CD4-positive, CD25-positive, alpha-beta regulatory T cell (primary cell): ENCODE measurements around the gene INO80E. TPM values are rescaled to one million over a fixed set of nuclear protein-coding genes. Genes with fewer than 3 reads are reported as not detected.
A peak's percentile ranks its signal among the peaks of the same experiment; 100 is the strongest.

ENCODE experiments used
- ATAC-seq, 2 donors: fragments of 150-1000 bp; cut with Tn5 transposase; one replicate each; pipeline ENCODE4 v1.10.0; 2021; ENCODE audit warnings: low read depth in 2 of 2, moderate number of reproducible peaks in 2 of 2, moderate library complexity in 1 of 2
- DNase-seq, 3 donors: peaks; one replicate each; pipeline versions ENCODE4 v3.0.0 to v3.0.0-alpha.2; 2012 to 2022; ENCODE audit warnings: mixed read lengths in 1 of 3
- H3K27ac ChIP-seq: one replicate; pipeline ENCODE4 v1.7.0; 2013; ENCODE audit warnings: mild to moderate bottlenecking, low read length; ENCODE audit not compliant: insufficient read depth, poor library complexity, severe bottlenecking
- H3K27me3 ChIP-seq: one replicate; pipeline ENCODE4 v1.7.0; 2013; ENCODE audit warnings: low read length; ENCODE audit not compliant: control insufficient read depth, insufficient read depth
- H3K36me3 ChIP-seq: one replicate; pipeline ENCODE4 v1.7.0; 2013; ENCODE audit warnings: mild to moderate bottlenecking, low read length, moderate library complexity; ENCODE audit not compliant: control insufficient read depth, insufficient read depth
- H3K4me1 ChIP-seq: 2 replicates; pipeline ENCODE4 v1.7.0; 2013; ENCODE audit warnings: mild to moderate bottlenecking, low read length; ENCODE audit not compliant: insufficient read depth, control insufficient read depth, poor library complexity, severe bottlenecking
- H3K4me3 ChIP-seq: one replicate; pipeline ENCODE4 v1.7.0; 2013; ENCODE audit warnings: low read depth, mild to moderate bottlenecking, low read length, moderate library complexity
- H3K9me3 ChIP-seq, 2 experiments: 1 replicate in 1 of 2; 2 replicates in 1 of 2; pipeline ENCODE4 v1.7.0; 2013; ENCODE audit warnings: low read length in 2 of 2, mild to moderate bottlenecking in 1 of 2, moderate library complexity in 1 of 2; ENCODE audit not compliant: control insufficient read depth in 2 of 2
- H3K27ac Mint-ChIP-seq, 3 donors: one replicate each; pipeline ENCODE4 v1.8.0; 2020 to 2022; ENCODE audit warnings: mild to moderate bottlenecking in 3 of 3, mixed read lengths in 3 of 3, moderate library complexity in 2 of 3
- H3K27me3 Mint-ChIP-seq: one replicate; pipeline ENCODE4 v1.8.0; 2022; ENCODE audit warnings: mild to moderate bottlenecking, mixed read lengths
- H3K36me3 Mint-ChIP-seq: one replicate; pipeline ENCODE4 v1.8.0; 2020; ENCODE audit warnings: mixed read lengths
- H3K4me1 Mint-ChIP-seq, 4 donors: one replicate each; pipeline ENCODE4 v1.8.0; 2020 to 2022; ENCODE audit warnings: mixed read lengths in 4 of 4, mild to moderate bottlenecking in 1 of 4
- H3K4me3 Mint-ChIP-seq, 4 donors: one replicate each; pipeline ENCODE4 v1.8.0; 2020 to 2022; ENCODE audit warnings: mild to moderate bottlenecking in 4 of 4, mixed read lengths in 4 of 4, moderate library complexity in 3 of 4
- H3K9me3 Mint-ChIP-seq, 7 donors: one replicate each; pipeline ENCODE4 v1.8.0; 2020 to 2022; ENCODE audit warnings: mixed read lengths in 7 of 7, mild to moderate bottlenecking in 3 of 7, moderate library complexity in 2 of 7
- polyA plus RNA-seq, 4 donors: library from polyadenylated mRNA; unstranded; fragments of 300-500 nt; fragmentation: Illumina TruSeq; gene quantifications; one replicate each; pipeline ENCODE4 v1.2.3, GENCODE V29; 2021
- total RNA-seq: library from RNA; stranded (reverse); gene quantifications from one replicate; pipeline ENCODE4 v1.2.3, GENCODE V29; 2022

INO80E gene
- total and polyA plus RNA-seq, 5 donors from 2014 or later = 5.0 to 105 (median 6.4) TPM

DNA sequence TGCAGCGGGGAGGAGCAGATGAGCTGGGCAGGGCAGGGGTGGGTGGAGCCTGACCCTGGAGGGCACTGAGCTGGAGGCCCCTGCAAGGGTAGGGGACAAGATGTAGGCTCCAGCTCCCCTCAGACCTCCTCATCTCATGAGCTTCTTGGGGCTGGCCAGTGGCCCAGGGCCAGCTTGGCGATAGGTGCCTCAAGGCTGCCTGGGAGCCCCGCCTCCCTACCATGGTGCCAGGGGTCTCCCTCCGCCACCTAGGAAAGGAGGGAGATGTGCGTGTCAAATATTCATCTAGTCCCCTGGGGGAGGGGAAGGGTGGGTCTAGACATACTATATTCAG is 4.5 kb upstream of the INO80E start:
- DNase-seq = no peak
- Histone ChIP-seq H3K27ac (no peak overlapping the region), H3K36me3 (peaks cover 33% of the 10 kb centered on the region), H3K4me3 (no peak overlapping the region), H3K27me3 (no peaks in the 10 kb centered on the region), H3K4me1 (peaks cover 14% of the 10 kb centered on the region), H3K9me3 (no peaks in the 10 kb centered on the region)
- H3K36me3 Mint-ChIP-seq = peaks cover 24% of the 10 kb centered on the region
- H3K27ac Mint-ChIP-seq = no peak overlapping the region
- ATAC-seq = no peak
- no peak overlapping the region for H3K4me3 Mint-ChIP-seq
- peaks cover 4% of the 10 kb centered on the region for H3K27me3 Mint-ChIP-seq
- H3K4me1 Mint-ChIP-seq = peaks cover 0 to 27% (median 8%) of the 10 kb centered on the region in 4 donors
- H3K9me3 Mint-ChIP-seq = no peaks in the 10 kb centered on the region

DNA sequence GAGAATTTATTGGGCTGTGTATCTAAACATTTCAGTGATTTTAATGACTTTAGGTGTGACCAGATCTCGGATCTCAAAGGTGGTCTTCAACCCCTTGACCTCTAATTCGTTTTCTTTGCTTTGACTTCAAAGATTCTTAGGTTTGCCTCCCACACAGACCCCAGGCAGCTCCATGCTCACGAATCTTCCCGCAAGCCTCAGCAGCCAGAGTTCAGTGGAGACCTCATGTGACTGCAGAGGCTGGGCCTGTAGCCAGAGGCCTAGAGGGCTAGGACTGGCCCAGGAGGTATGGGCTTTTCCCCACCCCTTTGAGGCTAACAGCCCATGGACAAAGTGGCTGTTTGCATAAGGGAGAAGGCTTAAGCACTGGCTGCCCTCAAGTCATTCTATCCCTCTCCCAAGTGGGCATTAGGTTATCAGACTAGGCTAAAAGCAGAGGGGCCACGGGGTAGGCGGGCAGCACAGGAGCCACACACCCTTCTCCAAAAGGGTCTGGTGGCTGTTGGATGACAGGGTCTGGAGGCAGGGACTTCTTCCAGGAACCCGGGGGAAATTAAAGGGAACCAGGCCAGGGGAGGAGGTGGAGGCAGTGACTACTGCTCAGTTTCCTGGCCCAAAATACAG is 3.6 kb upstream of the INO80E start:
- H3K36me3 ChIP-seq = peaks cover 30% of the 10 kb centered on the region
- Mint-ChIP-seq H3K4me3 (peak overlapping the region in 2 of 4 donors; percentile 39 to 49), H3K4me1 (peaks cover 4 to 33% (median 14%) of the 10 kb centered on the region in 4 donors), H3K27me3 (peaks cover 4% of the 10 kb centered on the region), H3K36me3 (peaks cover 24% of the 10 kb centered on the region), H3K27ac (no peak overlapping the region), H3K9me3 (no peaks in the 10 kb centered on the region)
- no peak for ATAC-seq
- peaks cover 20% of the 10 kb centered on the region for H3K4me1 ChIP-seq
- no peaks in the 10 kb centered on the region for H3K9me3 ChIP-seq
- H3K4me3 ChIP-seq = no peak overlapping the region
- no peak for DNase-seq
- H3K27me3 ChIP-seq = no peaks in the 10 kb centered on the region
- no peak overlapping the region for H3K27ac ChIP-seq

GRCh38 chr16:29993191-29993902 is 2.7 kb upstream of the INO80E start:
- Mint-ChIP-seq H3K4me1 (peaks cover 5 to 40% (median 17%) of the 10 kb centered on the region in 4 donors), H3K27me3 (peaks cover 4% of the 10 kb centered on the region), H3K27ac (no peak overlapping the region), H3K36me3 (peaks cover 22% of the 10 kb centered on the region), H3K9me3 (no peaks in the 10 kb centered on the region), H3K4me3 (peak overlapping the region in 3 of 4 donors; percentile 68 to 97 (median 71))
- DNase-seq (no peak), ATAC-seq (no peak)
- peaks cover 28% of the 10 kb centered on the region for H3K36me3 ChIP-seq
- no peak overlapping the region for H3K4me3 ChIP-seq
- no peaks in the 10 kb centered on the region for H3K27me3 ChIP-seq
- H3K27ac ChIP-seq = no peak overlapping the region
- H3K4me1 ChIP-seq = peaks cover 20% of the 10 kb centered on the region
- no peaks in the 10 kb centered on the region for H3K9me3 ChIP-seq

- no peak for ATAC-seq
Observed at GRCh38 chr16:29993903-29994599, 2.0 kb upstream of the INO80E start.

GRCh38 chr16:29994600-29995323 is 1.3 kb upstream of the INO80E start:
- H3K9me3 Mint-ChIP-seq = no peaks in the 10 kb centered on the region
- Histone ChIP-seq H3K27me3 (no peaks in the 10 kb centered on the region), H3K36me3 (peaks cover 18% of the 10 kb centered on the region), H3K9me3 (no peaks in the 10 kb centered on the region), H3K27ac (peak overlapping the region; percentile 99), H3K4me3 (peak overlapping the region; percentile 95), H3K4me1 (peaks cover 20% of the 10 kb centered on the region)
- peaks cover 4% of the 10 kb centered on the region for H3K27me3 Mint-ChIP-seq
- peaks cover 9 to 52% (median 18%) of the 10 kb centered on the region in 4 donors for H3K4me1 Mint-ChIP-seq
- H3K27ac Mint-ChIP-seq = peak overlapping the region in 2 of 3 donors; percentile 99
- H3K4me3 Mint-ChIP-seq = peak overlapping the region; percentile 96 to 99 (median 97)
- H3K36me3 Mint-ChIP-seq = peaks cover 21% of the 10 kb centered on the region
- DNase-seq (no peak), ATAC-seq (no peak)

More at GRCh38 chr16:29993903-29994599, 2.0 kb upstream of the INO80E start:
- peaks cover 4% of the 10 kb centered on the region for H3K27me3 Mint-ChIP-seq
- Histone ChIP-seq H3K9me3 (no peaks in the 10 kb centered on the region), H3K4me3 (no peak overlapping the region), H3K27me3 (no peaks in the 10 kb centered on the region), H3K36me3 (peaks cover 24% of the 10 kb centered on the region), H3K4me1 (peaks cover 20% of the 10 kb centered on the region), H3K27ac (peak overlapping the region; percentile 99)
- DNase-seq = no peak
- peaks cover 21% of the 10 kb centered on the region for H3K36me3 Mint-ChIP-seq
- peak overlapping the region; percentile 83 to 99 (median 89) for H3K27ac Mint-ChIP-seq
- peaks cover 5 to 45% (median 18%) of the 10 kb centered on the region in 4 donors for H3K4me1 Mint-ChIP-seq
- H3K4me3 Mint-ChIP-seq = peak overlapping the region; percentile 68 to 99 (median 84)
- no peaks in the 10 kb centered on the region for H3K9me3 Mint-ChIP-seq

DNA sequence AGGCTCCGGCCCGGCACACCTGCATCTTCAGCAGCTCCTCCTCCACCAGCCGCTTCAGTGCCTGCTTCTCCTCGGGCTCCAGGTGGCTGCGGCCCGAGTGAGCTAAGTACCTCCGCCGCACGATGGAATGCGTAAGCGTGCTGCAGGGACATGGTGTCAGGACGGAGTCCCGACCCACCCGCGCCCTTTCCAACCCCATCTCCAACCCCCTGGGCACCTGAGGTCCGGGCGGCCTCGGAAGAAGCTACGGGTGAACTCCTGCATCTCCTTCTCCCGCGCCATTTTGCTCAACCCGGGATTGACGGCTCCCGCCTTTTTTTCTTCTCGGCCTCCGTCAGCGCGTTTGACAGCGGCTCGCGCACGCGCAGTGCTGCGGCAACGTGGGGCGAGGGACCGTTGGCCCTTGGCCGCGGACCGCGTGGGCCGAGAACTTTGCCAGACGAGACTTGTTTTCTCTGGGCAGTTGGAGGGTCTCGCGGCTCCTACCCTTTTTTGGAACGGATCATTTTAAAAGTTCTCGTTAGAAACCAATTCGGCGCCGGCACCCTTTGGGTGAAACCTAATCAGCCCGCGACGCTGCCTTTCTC is 624 bp upstream of the INO80E start, which contains the start of gene HIRIP3:
HIRIP3 (minus strand) TSS at position 294 of the 587 bp plus-strand sequence; CDS start at position 282, 12 bp downstream.
- peaks cover 19% of the 10 kb centered on the region for H3K36me3 Mint-ChIP-seq
- peak; percentile 51 to 52 for ATAC-seq
- Histone ChIP-seq H3K9me3 (no peaks in the 10 kb centered on the region), H3K27me3 (no peaks in the 10 kb centered on the region), H3K4me1 (peaks cover 20% of the 10 kb centered on the region), H3K36me3 (peaks cover 16% of the 10 kb centered on the region), H3K4me3 (peak within 1 kb of the TSS; percentile 95), H3K27ac (peak within 1 kb of the TSS; percentile 99)
- peak within 1 kb of the TSS; percentile 96 to 99 (median 97) for H3K4me3 Mint-ChIP-seq
- peak; percentile 81 to 89 (median 89) for DNase-seq
- H3K9me3 Mint-ChIP-seq = no peaks in the 10 kb centered on the region
- H3K4me1 Mint-ChIP-seq = peaks cover 9 to 55% (median 18%) of the 10 kb centered on the region in 4 donors
- peak within 1 kb of the TSS; percentile 96 to 99 (median 99) for H3K27ac Mint-ChIP-seq
- peaks cover 4% of the 10 kb centered on the region for H3K27me3 Mint-ChIP-seq

DNA sequence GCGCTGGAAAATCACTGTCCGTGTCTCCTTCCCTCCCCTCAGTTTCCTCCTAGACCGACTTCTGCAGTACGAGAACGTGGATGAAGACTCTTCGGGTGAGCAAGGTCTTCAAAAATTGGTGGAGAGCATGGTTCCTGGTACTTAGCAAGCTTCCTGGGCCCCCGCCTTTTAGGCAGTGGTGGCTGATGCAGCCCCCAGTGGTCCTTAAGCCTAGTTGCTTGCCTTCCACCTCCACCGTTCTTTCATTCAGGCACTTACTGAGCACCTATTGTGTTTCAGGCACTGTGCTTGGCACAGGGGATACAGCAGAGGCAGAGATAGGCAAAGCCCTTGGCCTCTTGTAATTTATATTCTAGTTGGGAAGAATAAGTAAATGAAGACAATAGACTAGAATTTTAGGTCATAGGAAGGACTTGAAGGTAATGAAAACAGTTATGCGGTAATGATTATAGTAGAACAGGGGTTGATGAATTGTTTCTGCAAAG is 767 bp downstream of the INO80E start:
- H3K4me1 Mint-ChIP-seq = peaks cover 9 to 57% (median 18%) of the 10 kb centered on the region in 4 donors
- H3K27ac Mint-ChIP-seq = peak overlapping the region; percentile 38 to 99 (median 99)
- no peaks in the 10 kb centered on the region for H3K9me3 Mint-ChIP-seq
- DNase-seq = no peak
- peaks cover 16% of the 10 kb centered on the region for H3K36me3 Mint-ChIP-seq
- ATAC-seq = no peak
- peaks cover 4% of the 10 kb centered on the region for H3K27me3 Mint-ChIP-seq
- no peaks in the 10 kb centered on the region for H3K27me3 ChIP-seq
- peak overlapping the region; percentile 99 for H3K27ac ChIP-seq
- H3K36me3 ChIP-seq = peaks cover 15% of the 10 kb centered on the region
- H3K4me3 ChIP-seq = peak overlapping the region; percentile 95
- H3K4me1 ChIP-seq = peaks cover 20% of the 10 kb centered on the region
- H3K4me3 Mint-ChIP-seq = peak overlapping the region; percentile 96 to 99 (median 97)
- no peaks in the 10 kb centered on the region for H3K9me3 ChIP-seq
